ENCODE measurements around the gene CRISPLD2.
A peak's percentile ranks its signal among the peaks of the same experiment; 100 is the strongest.

The CRISPLD2 gene

GRCh38 chr16:84888450-84888849 lies 68.7 kb downstream of the CRISPLD2 start:
- no peak for DNase-seq

GRCh38 chr16:84889066-84889465 lies 69.3 kb downstream of the CRISPLD2 start:
- DNase-seq = no peak

- DNase-seq = no peak
These were observed 70.6 kb downstream of the CRISPLD2 start for GRCh38 chr16:84890427-84890826.

GRCh38 chr16:84891149-84891795 lies 71.5 kb downstream of the CRISPLD2 start:
- DNase-seq = no peak

GRCh38 chr16:84892097-84892496 lies 72.3 kb downstream of the CRISPLD2 start:
- no peak for DNase-seq

- no peak for DNase-seq
These were observed 73.7 kb downstream of the CRISPLD2 start for GRCh38 chr16:84893467-84893848.

GRCh38 chr16:84893849-84894599 lies 74.2 kb downstream of the CRISPLD2 start:
- DNase-seq = no peak

GRCh38 chr16:84895016-84895415 lies 75.2 kb downstream of the CRISPLD2 start:
- DNase-seq = no peak

GRCh38 chr16:84896847-84897246 lies 77.1 kb downstream of the CRISPLD2 start:
- DNase-seq = no peak

GRCh38 chr16:84897911-84898377 lies 78.2 kb downstream of the CRISPLD2 start:
- DNase-seq = no peak

GRCh38 chr16:84898447-84898846 lies 78.7 kb downstream of the CRISPLD2 start:
- no peak for DNase-seq

GRCh38 chr16:84899414-84899813 lies 79.6 kb downstream of the CRISPLD2 start:
- DNase-seq = no peak

- DNase-seq = no peak
These were observed 86.2 kb downstream of the CRISPLD2 start for GRCh38 chr16:84905965-84906460.

GRCh38 chr16:84907051-84907450 lies 87.3 kb downstream of the CRISPLD2 start:
- DNase-seq = no peak

- no peak for DNase-seq
These were observed 87.8 kb downstream of the CRISPLD2 start for GRCh38 chr16:84907575-84907974.

- no peak for DNase-seq
These were observed 89.8 kb downstream of the CRISPLD2 start for GRCh38 chr16:84909476-84910085.

GRCh38 chr16:84911486-84912216 lies 91.9 kb downstream of the CRISPLD2 start:
- DNase-seq = no peak

- DNase-seq = peak; percentile 30
These were observed 93.5 kb downstream of the CRISPLD2 start for GRCh38 chr16:84913315-84913714.

- DNase-seq = no peak
These were observed 94.5 kb downstream of the CRISPLD2 start for GRCh38 chr16:84914273-84914672.

- DNase-seq = no peak
These were observed 96.4 kb downstream of the CRISPLD2 start for GRCh38 chr16:84916178-84916577.

GRCh38 chr16:84916850-84917249 lies 97.1 kb downstream of the CRISPLD2 start:
- no peak for DNase-seq

GRCh38 chr16:84917492-84917891 lies 97.7 kb downstream of the CRISPLD2 start:
- no peak for DNase-seq

All from NCI-H510A (cell line).